Neural cell (in vitro differentiated cells): ENCODE results near the gene NRL.

Experiments used
- CTCF ChIP-seq: fragments of 450-650 bp; IDR thresholded peaks from 2 replicates; pipeline ENCODE4 v1.5.1; 2014; ENCODE audit warnings: antibody characterized with exemption, mild to moderate bottlenecking, moderate library complexity; ENCODE audit not compliant: poor library complexity, severe bottlenecking
- EZH2 ChIP-seq: fragments of 200-600, 300-800 bp; shearing (Covaris generic), sonication (generic); IDR thresholded peaks from 2 replicates; pipeline ENCODE4 v1.6.1; 2014; ENCODE audit warnings: antibody characterized with exemption, low read length, borderline replicate concordance, mild to moderate bottlenecking; ENCODE audit not compliant: insufficient read depth, poor library complexity, severe bottlenecking
- REST ChIP-seq: IDR thresholded peaks from 2 replicates; pipeline ENCODE4 v1.6.1; 2012; ENCODE audit warnings: borderline replicate concordance
- SMC3 ChIP-seq: fragments of 450-650 bp; conservative IDR thresholded peaks from 2 replicates; pipeline ENCODE4 v1.6.1; 2014; ENCODE audit warnings: antibody characterized with exemption, mild to moderate bottlenecking, moderate library complexity; ENCODE audit not compliant: poor library complexity
- TAF1 ChIP-seq: IDR thresholded peaks from 2 replicates; pipeline ENCODE4 v1.6.1; 2012; ENCODE audit warnings: low read depth

- TF ChIP-seq CTCF (no peak), EZH2 (no peak), REST (no peak), TAF1 (no peak), SMC3 (no peak)
Measured at GRCh38 chr14:24054324-24054641, 60.5 kb downstream of the NRL start.
